ENCODE results near the gene ATP6AP1. TPM values are rescaled to one million over a fixed set of nuclear protein-coding genes. Genes with fewer than 3 reads are reported as not detected.

Gene ATP6AP1
- total and polyA plus RNA-seq, 2 donors (not counting 1 experiment from before 2014, with no cell fraction given), result 47.1 to 57.7 TPM

DNA sequence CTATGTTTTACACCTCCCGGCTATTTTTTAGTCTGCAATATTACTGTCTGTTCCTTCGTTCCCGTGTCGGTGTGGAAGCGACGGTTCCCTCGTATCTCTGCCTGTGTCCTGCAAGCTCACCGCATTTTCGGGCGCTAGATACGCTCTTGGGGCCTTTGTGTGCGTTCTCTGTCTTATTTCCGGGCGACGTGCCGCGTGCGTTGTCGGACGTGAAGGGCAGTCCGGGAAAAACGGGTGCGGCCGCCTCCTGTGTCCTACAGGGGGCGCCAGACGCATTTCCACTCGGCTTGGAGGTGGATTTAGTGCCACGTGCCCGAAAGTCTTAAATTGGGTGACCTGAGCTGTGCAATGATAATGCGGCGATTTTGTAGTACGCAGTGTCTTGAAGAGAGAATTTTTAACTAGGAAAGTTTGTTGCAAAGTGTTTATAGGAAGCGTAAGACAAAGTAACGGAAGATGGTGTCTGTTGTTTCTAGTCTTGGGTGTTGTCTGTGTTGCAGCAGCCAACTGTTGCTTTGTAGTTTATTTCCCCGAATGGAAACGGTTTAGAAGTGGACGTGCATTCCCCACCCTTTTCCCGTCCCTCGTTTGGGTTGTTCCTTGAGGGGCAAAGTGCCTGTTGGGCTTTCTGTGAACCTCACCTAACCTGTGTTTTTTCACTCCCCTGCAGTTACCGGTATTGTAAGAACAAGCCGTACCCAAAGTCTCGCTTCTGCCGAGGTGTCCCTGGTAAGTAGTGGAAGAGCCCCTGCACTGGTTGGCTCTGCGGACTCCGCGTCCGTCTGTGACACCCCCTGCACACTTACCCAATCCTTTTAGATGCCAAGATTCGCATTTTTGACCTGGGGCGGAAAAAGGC lies 29.6 kb upstream of the ATP6AP1 start:
- Mint-ChIP-seq H3K4me3 (peak overlapping the region; percentile 99), H3K27me3 (no peaks in the 10 kb centered on the region), H3K4me1 (peaks cover 17% of the 10 kb centered on the region), H3K27ac (peak overlapping the region; percentile 99), H3K9me3 (ENCODE audit: insufficient read depth) (no peaks in the 10 kb centered on the region)
- Histone ChIP-seq H3K4me2 (replicated peaks; ENCODE audit: low read depth, low read length, poor library complexity, severe bottlenecking) (peak overlapping the region; percentile 81), H3K36me3 (replicated peaks in 1 of 2; ENCODE audit: control extremely low read depth in 1 of 2, control insufficient read depth in 1 of 2, extremely low read depth in 1 of 2, insufficient read depth in 2 of 2, low read length in 1 of 2) (peaks cover 0 to 24% of the 10 kb centered on the region in 2 experiments), H4K20me1 (ENCODE audit: control insufficient read depth, insufficient read depth, low read length, poor library complexity, severe bottlenecking) (peaks cover 30% of the 10 kb centered on the region), H3K4me1 (ENCODE audit: control insufficient read depth in 2 of 2, insufficient read depth in 2 of 2, low read length in 2 of 2) (peaks cover 12 to 20% of the 10 kb centered on the region in 2 donors), H3K79me2 (ENCODE audit: control insufficient read depth, insufficient read depth, low read length) (no peaks in the 10 kb centered on the region), H3K9me3 (ENCODE audit: control extremely low read depth in 1 of 3, control insufficient read depth in 2 of 3, insufficient read depth in 1 of 3, low read length in 2 of 3) (no peaks in the 10 kb centered on the region), H2AFZ (ENCODE audit: insufficient read depth, low read depth, low read length, poor library complexity, severe bottlenecking) (no peak overlapping the region), H3K9ac (ENCODE audit: low read length) (peak overlapping the region; percentile 86), H3K27me3 (replicated peaks in 1 of 4; ENCODE audit: control extremely low read depth in 1 of 4, control insufficient read depth in 3 of 4, insufficient read depth in 4 of 4, low read length in 3 of 4) (no peaks in the 10 kb centered on the region), H3K27ac (ENCODE audit: low read length in 2 of 2) (peak overlapping the region; percentile 99 to 100), H3K4me3 (ENCODE audit: control extremely low read depth in 1 of 5, extremely low read depth in 1 of 5, insufficient read depth in 1 of 5, low read depth in 2 of 5, low read length in 4 of 5) (peak overlapping the region; percentile 63 to 96 (median 78))
- ChIA-PET CTCF (interaction anchor here (0.6 to 3.2 kb wide), 14 partner anchors 11 to 134 kb away, joined by 3 to 17 read pairs (median 4); partner anchors contain the start of genes DNASE1L1, FAM3A, FLNA and SLC10A3), POLR2A (interaction anchor here (0.7 to 3.4 kb wide), 17 partner anchors 11 to 472 kb away, joined by 3 to 31 read pairs (median 6); partner anchors contain the start of genes ARHGAP4, ATP6AP1, DNASE1L1 and EMD)
- WGBS (ENCODE audit: insufficient coverage), result 2% methylated on average over 34 of the region's 49 CpGs
- intact Hi-C loops (cut with micrococcal nuclease), result loop anchor here (5.0 kb wide), 2 partner anchors 93 to 118 kb away; partner anchors contain the start of genes FAM3A and SLC10A3
- TF ChIP-seq, protein P1, sequence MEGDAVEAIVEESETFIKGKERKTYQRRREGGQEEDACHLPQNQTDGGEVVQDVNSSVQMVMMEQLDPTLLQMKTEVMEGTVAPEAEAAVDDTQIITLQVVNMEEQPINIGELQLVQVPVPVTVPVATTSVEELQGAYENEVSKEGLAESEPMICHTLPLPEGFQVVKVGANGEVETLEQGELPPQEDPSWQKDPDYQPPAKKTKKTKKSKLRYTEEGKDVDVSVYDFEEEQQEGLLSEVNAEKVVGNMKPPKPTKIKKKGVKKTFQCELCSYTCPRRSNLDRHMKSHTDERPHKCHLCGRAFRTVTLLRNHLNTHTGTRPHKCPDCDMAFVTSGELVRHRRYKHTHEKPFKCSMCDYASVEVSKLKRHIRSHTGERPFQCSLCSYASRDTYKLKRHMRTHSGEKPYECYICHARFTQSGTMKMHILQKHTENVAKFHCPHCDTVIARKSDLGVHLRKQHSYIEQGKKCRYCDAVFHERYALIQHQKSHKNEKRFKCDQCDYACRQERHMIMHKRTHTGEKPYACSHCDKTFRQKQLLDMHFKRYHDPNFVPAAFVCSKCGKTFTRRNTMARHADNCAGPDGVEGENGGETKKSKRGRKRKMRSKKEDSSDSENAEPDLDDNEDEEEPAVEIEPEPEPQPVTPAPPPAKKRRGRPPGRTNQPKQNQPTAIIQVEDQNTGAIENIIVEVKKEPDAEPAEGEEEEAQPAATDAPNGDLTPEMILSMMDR (IDR thresholded peaks at IDR 0.05), result peak; percentile 76
- no peak for TF ChIP-seq EZH2 (IDR thresholded peaks at IDR 0.05; ENCODE audit: borderline replicate concordance, insufficient read depth, low read depth, low read length, poor library complexity, severe bottlenecking)
- ATAC-seq (ENCODE audit: low read depth), result peak; percentile 35
- DNase-seq, result peak; percentile 88
